Activated naive CD8-positive, alpha-beta T cell treated with anti-CD3 and anti-CD28 coated beads, Interleukin-2, amount 10 ng/mL, durations not matched to agents 7 days and 5 days (primary cell): ENCODE measurements around the gene RIF1. TPM values are rescaled to one million over a fixed set of nuclear protein-coding genes. Genes with fewer than 3 reads are reported as not detected.
"Not testable (repeated sequence)": the region's sequence is repeated elsewhere in the genome, so short reads cannot be mapped to it uniquely, and the experiment has no call there.

ENCODE experiments used
- ATAC-seq: fragments of 150-1000 bp; cut with Tn5 transposase; one replicate; pipeline ENCODE4 v1.10.0; 2021; ENCODE audit warnings: low read depth, moderate library complexity
- POLR2A ChIA-PET: fragments of 350-600 bp; sonication (Branson Sonifier 250); formaldehyde crosslinking; loops from one replicate; lab custom pipeline; 2021; ENCODE audit warnings: antibody characterized with exemption; lab: Charles Lee
- DNase-seq: peaks from one replicate; pipeline ENCODE4 v3.0.0; 2021
- H3K27ac Mint-ChIP-seq: one replicate; pipeline ENCODE4 v1.8.0; 2022; ENCODE audit warnings: mild to moderate bottlenecking, mixed read lengths
- H3K27me3 Mint-ChIP-seq: one replicate; pipeline ENCODE4 v1.8.0; 2022; ENCODE audit warnings: mild to moderate bottlenecking, moderate library complexity, mixed read lengths
- H3K36me3 Mint-ChIP-seq: one replicate; pipeline ENCODE4 v1.8.0; 2021; ENCODE audit warnings: mild to moderate bottlenecking, mixed read lengths
- H3K4me1 Mint-ChIP-seq: one replicate; pipeline ENCODE4 v1.8.0; 2021; ENCODE audit warnings: mixed read lengths
- H3K4me3 Mint-ChIP-seq: one replicate; pipeline ENCODE4 v1.8.0; 2022; ENCODE audit warnings: mild to moderate bottlenecking, moderate library complexity, mixed read lengths
- H3K9me3 Mint-ChIP-seq: one replicate; pipeline ENCODE4 v1.8.0; 2021; ENCODE audit warnings: mixed read lengths
- total RNA-seq, 2 experiments: library from RNA; stranded (reverse); gene quantifications; one replicate each; pipeline ENCODE4 v1.2.3, GENCODE V29; 2021

Gene RIF1
- total RNA-seq, 2 experiments from 2014 or later: 59.4 to 61.9 TPM

DNA sequence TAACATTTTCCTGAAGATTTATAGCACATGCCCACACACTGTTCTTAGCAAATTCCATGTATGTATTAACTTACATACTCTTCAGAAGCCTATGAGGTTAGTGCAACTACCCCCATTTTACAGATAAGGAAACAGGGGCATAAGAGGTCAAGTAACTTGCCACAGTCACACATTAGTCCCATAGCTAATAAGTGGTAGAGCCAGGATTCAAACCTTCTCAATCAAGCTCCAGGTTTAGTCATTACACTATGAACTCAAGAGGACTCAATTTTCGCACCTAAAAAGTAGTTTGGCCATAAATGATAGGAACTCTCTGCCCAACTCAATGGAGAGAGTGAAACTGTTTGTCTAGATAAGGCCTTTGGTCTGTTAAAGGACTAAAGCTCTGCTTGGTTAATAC lies 9.7 kb upstream of the RIF1 start:
- Mint-ChIP-seq H3K27me3 (no peaks in the 10 kb centered on the region), H3K4me1 (no peaks in the 10 kb centered on the region), H3K9me3 (no peaks in the 10 kb centered on the region), H3K36me3 (no peaks in the 10 kb centered on the region), H3K4me3 (no peak overlapping the region), H3K27ac (no peak overlapping the region)
- POLR2A ChIA-PET: no interaction called here
- no peak for DNase-seq
- no peak for ATAC-seq

DNA sequence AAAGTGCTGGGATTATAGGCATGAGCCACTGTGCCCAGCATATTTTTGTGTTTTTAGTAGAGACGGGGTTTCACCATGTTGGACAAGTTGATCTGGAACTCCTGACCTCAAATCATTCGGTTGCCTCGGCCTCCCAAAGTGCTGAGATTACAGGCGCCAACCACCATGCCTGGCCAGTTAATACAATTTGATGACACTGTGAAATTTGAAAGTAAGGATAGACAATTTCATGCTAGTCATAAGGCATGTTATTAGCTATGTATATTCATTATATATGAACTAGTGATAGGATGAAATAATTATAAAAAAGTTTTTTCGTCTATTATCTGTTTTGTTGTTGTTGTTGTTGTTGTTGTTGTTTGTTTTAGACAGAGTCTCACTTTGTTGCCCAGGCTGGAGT lies 8.6 kb upstream of the RIF1 start:
- H3K4me1 Mint-ChIP-seq: no peaks in the 10 kb centered on the region
- peaks cover 1% of the 10 kb centered on the region for H3K27me3 Mint-ChIP-seq
- no peak overlapping the region for H3K27ac Mint-ChIP-seq
- DNase-seq (no peak), ATAC-seq (no peak)
- POLR2A ChIA-PET: no interaction called here
- no peaks in the 10 kb centered on the region for H3K36me3 Mint-ChIP-seq
- H3K9me3 Mint-ChIP-seq: no peaks in the 10 kb centered on the region
- no peak overlapping the region for H3K4me3 Mint-ChIP-seq

DNA sequence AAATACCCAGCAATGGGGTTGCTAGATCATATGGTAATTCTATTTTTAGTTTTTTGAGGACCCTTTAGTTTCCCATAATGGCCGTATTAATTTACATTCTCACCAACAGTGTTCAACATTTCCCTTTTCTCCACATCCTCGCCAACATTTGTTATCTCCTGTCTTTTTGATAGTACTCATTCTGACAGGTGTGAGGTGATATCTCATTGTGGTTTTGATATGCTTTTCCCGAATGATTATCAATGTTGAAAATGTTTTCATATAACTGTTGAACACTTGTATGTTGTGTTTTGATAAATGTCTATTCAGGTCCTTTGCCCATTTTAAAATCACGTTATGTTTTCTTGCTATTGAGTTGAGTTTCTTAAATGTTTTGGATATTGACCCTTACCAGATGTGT lies 5.8 kb upstream of the RIF1 start:
- Mint-ChIP-seq H3K27ac (no peak overlapping the region), H3K4me3 (no peak overlapping the region), H3K36me3 (no peaks in the 10 kb centered on the region), H3K9me3 (no peaks in the 10 kb centered on the region), H3K27me3 (peaks cover 3% of the 10 kb centered on the region), H3K4me1 (no peaks in the 10 kb centered on the region)
- POLR2A ChIA-PET: no interaction called here
- DNase-seq (no peak), ATAC-seq (no peak)

DNA sequence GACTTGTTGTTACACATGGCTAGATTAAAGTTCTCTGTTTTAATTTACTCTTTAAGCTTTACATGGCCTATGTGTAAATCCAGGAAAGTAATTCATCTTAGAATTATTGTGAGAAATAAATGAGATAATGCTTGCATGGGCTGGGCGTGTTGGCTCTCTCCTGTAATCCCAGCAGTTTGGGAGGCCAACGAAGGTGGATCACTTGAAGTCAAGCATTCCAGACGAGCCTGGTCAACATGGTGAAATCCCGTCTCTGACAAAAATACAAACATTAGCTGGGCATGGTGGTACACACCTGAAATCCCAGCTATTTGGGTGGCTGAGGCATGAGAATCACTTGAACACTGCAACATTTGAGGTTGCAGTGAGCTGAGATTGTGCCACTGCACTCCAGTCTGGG lies 4.3 kb upstream of the RIF1 start:
- Mint-ChIP-seq H3K4me3 (no peak overlapping the region), H3K9me3 (no peaks in the 10 kb centered on the region), H3K27me3 (peaks cover 3% of the 10 kb centered on the region), H3K36me3 (peaks cover under 1% of the 10 kb centered on the region), H3K27ac (no peak overlapping the region), H3K4me1 (peaks cover 4% of the 10 kb centered on the region)
- DNase-seq (no peak), ATAC-seq (no peak)
- POLR2A ChIA-PET: no interaction called here

DNA sequence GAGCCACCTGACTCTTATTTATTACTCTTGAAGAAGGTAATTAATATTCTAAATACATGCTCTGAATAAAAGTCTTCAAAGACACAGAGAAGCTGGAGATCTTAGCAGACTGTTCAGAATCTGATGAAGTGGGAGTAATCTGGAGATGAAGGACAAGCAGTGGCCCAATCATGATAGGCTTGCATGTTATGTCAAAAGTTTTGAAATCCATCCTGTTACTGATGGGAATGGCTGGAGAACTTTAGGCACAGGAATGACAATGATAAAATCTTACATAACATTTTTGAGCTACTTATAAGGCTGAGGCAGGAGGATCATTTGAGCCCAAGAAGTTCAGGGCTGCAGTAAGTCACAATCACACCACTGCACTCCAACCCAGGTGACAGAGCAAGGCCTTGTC lies 2.4 kb upstream of the RIF1 start:
- no peak for DNase-seq
- Mint-ChIP-seq H3K27me3 (peaks cover 3% of the 10 kb centered on the region), H3K4me3 (no peak overlapping the region), H3K9me3 (no peaks in the 10 kb centered on the region), H3K36me3 (peaks cover 3% of the 10 kb centered on the region), H3K4me1 (peaks cover 15% of the 10 kb centered on the region), H3K27ac (no peak overlapping the region)
- POLR2A ChIA-PET: no interaction called here
- no peak for ATAC-seq

DNA sequence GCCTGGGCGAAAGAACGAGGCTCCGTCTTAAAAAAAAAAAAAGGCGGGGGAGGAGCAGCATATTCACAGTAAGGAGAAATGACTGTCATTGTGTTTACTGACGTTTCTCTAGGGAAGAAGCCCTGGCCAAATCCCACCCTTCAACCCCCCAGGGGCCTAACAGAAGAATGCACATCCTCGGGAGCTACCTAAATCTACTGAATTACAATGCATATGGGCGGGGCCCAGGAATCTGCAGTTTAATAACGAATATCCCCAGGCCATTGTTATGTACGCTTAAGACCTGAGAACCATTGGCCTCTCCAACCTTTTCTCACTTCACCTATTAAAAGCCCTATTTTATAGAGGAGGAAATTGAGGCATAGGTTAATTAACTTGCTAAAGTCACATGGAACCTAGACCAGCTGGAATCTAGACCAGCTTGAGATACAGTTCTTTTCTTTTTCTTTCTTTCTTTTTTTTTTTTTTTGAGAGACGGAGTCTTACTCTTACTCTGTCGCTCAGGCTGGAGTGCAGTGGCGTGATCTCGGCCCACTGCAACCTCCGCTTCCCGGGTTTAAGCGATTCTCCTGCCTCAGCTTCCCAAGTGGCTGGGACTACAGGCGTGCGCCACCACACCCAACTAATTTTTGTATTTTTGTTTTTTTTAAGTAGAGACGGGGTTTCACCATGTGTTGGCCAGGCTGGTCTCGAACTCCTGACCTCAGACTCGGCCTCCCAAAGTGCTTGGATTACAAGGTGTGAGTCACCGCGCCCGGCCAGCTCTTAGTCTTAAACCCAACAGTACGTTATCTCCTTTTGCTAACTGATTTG lies 708 bp upstream of the RIF1 start:
- DNase-seq: no peak
- ATAC-seq: no peak
- Mint-ChIP-seq H3K36me3 (peaks cover 7% of the 10 kb centered on the region), H3K4me1 (peaks cover 20% of the 10 kb centered on the region), H3K4me3 (peak overlapping the region; percentile 93), H3K9me3 (no peaks in the 10 kb centered on the region), H3K27ac (peak overlapping the region; percentile 89), H3K27me3 (peaks cover 3% of the 10 kb centered on the region)
- POLR2A ChIA-PET: interaction anchor here (1.0 to 1.8 kb wide), 4 partner anchors 17 to 229 kb away, joined by 3 to 27 read pairs (median 8); partner anchors contain the start of genes NMI and RBM43

DNA sequence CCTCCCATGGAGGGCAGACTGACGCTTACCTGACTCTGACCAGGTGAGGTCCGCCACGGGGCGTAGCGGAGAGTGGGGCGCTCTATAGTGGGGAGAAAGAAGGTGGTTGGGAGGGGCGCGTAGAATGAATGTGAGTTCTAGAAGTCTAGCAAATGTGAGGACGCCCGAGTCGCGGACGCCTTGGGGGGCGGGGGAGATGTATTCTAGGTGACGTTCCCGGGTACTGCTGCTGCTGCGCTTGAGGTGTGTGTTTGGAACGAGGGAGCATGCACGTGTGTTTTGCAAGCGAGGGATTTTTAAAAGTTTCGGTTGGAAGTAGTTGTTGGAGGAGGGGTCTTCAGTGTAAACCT lies 758 bp downstream of the RIF1 start:
- Mint-ChIP-seq H3K9me3 (no peaks in the 10 kb centered on the region), H3K27ac (peak overlapping the region; percentile 89), H3K27me3 (peaks cover 3% of the 10 kb centered on the region), H3K4me1 (peaks cover 24% of the 10 kb centered on the region), H3K4me3 (peak overlapping the region; percentile 93), H3K36me3 (peaks cover 9% of the 10 kb centered on the region)
- POLR2A ChIA-PET: interaction anchor here (0.6 to 1.8 kb wide), 5 partner anchors 13 to 154 kb away, joined by 3 to 27 read pairs (median 9); partner anchors contain the start of genes NMI and RBM43
- ATAC-seq (peak; percentile 35), DNase-seq (no peak)

DNA sequence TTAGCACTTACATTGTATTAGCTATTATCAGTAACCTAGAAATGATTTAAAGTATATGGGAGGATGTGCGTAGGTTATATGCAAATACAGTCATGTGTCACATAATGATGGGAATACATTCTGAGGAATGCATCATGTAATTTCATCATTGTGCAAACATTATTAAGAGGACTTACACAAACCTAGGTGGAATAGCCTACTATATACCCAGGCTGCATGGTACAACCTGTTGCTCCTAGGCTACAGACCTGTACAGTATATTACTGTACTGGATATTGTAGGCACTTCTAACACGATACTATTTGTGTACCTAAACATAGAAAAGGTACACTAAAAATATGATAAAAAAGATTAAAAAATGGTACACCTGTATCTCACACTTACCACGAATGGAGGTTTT lies 7.9 kb downstream of the RIF1 start:
- ATAC-seq: no peak
- DNase-seq: no peak
- peaks cover 18% of the 10 kb centered on the region for H3K4me1 Mint-ChIP-seq
- no peak overlapping the region for H3K4me3 Mint-ChIP-seq
- no peaks in the 10 kb centered on the region for H3K9me3 Mint-ChIP-seq
- H3K36me3 Mint-ChIP-seq: peaks cover 22% of the 10 kb centered on the region
- POLR2A ChIA-PET: no interaction called here
- no peak overlapping the region for H3K27ac Mint-ChIP-seq
- H3K27me3 Mint-ChIP-seq: no peaks in the 10 kb centered on the region

DNA sequence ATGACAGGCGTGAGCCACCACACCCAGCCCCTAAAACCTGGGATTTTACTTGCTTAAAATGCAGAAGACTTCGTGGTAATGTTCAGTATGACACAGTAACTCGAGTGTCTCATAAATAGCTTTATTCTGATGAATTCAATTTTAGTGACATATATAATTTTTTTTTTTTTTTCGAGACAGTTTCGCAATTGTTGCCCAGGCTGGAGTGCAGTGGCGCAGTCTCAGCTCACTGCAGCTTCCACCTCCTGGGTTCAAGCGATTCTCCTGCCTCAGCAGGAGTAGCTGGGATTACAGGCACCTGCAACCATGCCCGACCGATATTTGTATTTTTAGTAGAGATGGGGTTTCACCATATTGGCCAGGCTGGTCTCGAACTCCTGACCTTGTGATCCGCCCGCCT lies 12.0 kb downstream of the RIF1 start:
- H3K27me3 Mint-ChIP-seq, ATAC-seq, DNase-seq, H3K27ac Mint-ChIP-seq, H3K4me3 Mint-ChIP-seq, POLR2A ChIA-PET, H3K9me3 Mint-ChIP-seq: not testable (repeated sequence)
- H3K36me3 Mint-ChIP-seq: peaks cover 35% of the 10 kb centered on the region
- peaks cover 28% of the 10 kb centered on the region for H3K4me1 Mint-ChIP-seq

DNA sequence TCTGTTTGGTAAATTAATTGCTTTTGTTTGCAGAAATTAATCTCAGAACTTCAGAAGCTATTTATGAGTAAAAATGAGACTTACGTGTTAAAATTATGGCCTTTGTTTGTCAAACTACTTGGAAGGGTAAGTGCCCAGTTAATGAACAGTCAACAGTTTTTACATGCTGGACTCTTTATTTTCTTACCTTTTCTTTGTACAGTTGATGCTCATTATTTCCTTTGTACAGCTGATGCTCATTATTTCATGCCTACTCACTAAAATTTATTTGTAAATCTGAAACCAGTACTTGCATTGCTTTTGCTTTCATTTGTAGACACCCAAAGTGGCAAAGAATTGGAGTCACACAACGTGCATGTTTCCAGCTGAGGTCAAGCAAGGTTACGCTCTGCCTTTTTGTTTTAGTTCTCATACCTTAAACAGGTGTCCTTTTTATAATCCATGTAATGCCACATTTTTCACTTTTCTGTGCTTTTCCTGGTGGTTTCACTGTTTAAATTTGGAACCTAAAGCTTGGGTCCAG lies 13.3 kb downstream of the RIF1 start:
- peaks cover 40% of the 10 kb centered on the region for H3K36me3 Mint-ChIP-seq
- no peaks in the 10 kb centered on the region for H3K27me3 Mint-ChIP-seq
- ATAC-seq (no peak), DNase-seq (no peak)
- H3K4me3 Mint-ChIP-seq: peak overlapping the region; percentile 7
- H3K9me3 Mint-ChIP-seq: no peaks in the 10 kb centered on the region
- POLR2A ChIA-PET: interaction anchor here (0.8 kb wide), 2 partner anchors 13 to 161 kb away, joined by 5 read pairs; partner anchors contain the start of genes RBM43 and RIF1
- H3K4me1 Mint-ChIP-seq: peaks cover 26% of the 10 kb centered on the region
- peak overlapping the region; percentile 2 for H3K27ac Mint-ChIP-seq

DNA sequence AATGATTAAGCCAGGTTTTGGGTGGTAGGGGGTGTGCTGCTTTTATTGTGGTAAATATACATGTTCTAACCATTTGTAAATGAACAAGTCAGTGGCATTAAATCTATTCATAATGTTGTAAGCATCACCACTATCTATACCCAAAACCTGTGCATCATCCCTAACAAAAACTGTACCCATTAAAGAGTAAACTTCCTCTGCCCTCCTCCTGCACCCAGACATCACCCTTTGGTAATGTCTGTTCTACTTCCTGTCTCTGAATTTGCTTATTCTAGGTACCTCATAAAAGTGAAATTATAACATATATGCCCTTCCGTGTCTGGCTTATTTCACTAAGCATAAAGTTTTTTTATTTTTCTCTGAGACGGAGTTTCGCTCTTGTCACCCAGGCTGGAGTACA lies 14.1 kb downstream of the RIF1 start:
- H3K36me3 Mint-ChIP-seq: peaks cover 45% of the 10 kb centered on the region
- peak; percentile 80 for ATAC-seq
- H3K4me3 Mint-ChIP-seq: peak overlapping the region; percentile 23
- H3K4me1 Mint-ChIP-seq: peaks cover 26% of the 10 kb centered on the region
- H3K9me3 Mint-ChIP-seq: no peaks in the 10 kb centered on the region
- DNase-seq: no peak
- POLR2A ChIA-PET: no interaction called here
- no peaks in the 10 kb centered on the region for H3K27me3 Mint-ChIP-seq
- peak overlapping the region; percentile 48 for H3K27ac Mint-ChIP-seq

DNA sequence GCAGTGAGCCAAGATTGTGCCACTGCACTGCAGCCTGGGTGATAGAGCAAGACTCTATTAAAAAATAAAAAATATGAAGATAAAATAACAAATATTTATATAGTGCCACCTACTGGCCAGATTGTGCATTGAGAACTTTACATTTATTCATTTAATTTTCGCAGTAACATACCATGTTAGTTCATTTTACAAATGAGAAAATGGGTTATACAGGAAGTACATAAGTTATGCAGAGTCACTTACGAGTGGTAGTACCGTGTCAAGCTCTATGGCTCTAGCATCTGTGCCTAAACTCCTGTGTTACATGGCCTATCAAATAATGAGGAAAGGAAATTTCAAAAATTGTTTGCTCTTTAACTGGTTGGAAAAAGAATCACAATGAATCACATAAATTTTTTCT lies 27.9 kb downstream of the RIF1 start:
- no peak for DNase-seq
- H3K27me3 Mint-ChIP-seq: no peaks in the 10 kb centered on the region
- no peaks in the 10 kb centered on the region for H3K9me3 Mint-ChIP-seq
- H3K4me1 Mint-ChIP-seq: peaks cover 7% of the 10 kb centered on the region
- H3K36me3 Mint-ChIP-seq: peaks cover 26% of the 10 kb centered on the region
- no peak overlapping the region for H3K4me3 Mint-ChIP-seq
- peak overlapping the region; percentile 73 for H3K27ac Mint-ChIP-seq
- POLR2A ChIA-PET: interaction anchor here (1.2 kb wide), 1 partner anchor 148 kb away, joined by 3 read pairs; the partner anchor contains the start of gene NMI
- peak; percentile 45 for ATAC-seq

DNA sequence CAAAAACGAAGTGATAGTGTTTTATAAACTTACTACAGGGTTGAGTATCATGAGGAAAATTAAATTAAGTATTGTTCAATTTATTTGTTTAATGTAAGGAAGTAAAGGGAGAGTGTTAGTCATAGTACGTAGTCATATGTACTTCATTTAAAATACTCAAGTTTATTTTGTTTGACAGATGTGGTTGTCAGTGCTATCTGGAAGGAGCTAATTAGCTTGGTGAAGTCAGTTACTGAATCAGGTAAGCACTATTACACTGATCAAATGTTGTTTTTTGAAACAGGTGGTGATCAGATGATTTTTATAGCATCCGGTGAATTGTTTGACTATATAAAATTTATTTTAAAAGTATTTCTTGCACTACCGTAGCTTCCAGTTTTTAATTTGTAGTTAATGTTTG lies 28.8 kb downstream of the RIF1 start:
- DNase-seq: no peak
- peaks cover 24% of the 10 kb centered on the region for H3K36me3 Mint-ChIP-seq
- no peak for ATAC-seq
- no peak overlapping the region for H3K27ac Mint-ChIP-seq
- POLR2A ChIA-PET: interaction anchor here (0.6 to 1.2 kb wide), 3 partner anchors 29 to 302 kb away, joined by 3 to 4 read pairs (median 3); partner anchors contain the start of genes NMI and RIF1
- no peak overlapping the region for H3K4me3 Mint-ChIP-seq
- H3K4me1 Mint-ChIP-seq: peaks cover 7% of the 10 kb centered on the region
- H3K9me3 Mint-ChIP-seq: no peaks in the 10 kb centered on the region
- H3K27me3 Mint-ChIP-seq: no peaks in the 10 kb centered on the region

DNA sequence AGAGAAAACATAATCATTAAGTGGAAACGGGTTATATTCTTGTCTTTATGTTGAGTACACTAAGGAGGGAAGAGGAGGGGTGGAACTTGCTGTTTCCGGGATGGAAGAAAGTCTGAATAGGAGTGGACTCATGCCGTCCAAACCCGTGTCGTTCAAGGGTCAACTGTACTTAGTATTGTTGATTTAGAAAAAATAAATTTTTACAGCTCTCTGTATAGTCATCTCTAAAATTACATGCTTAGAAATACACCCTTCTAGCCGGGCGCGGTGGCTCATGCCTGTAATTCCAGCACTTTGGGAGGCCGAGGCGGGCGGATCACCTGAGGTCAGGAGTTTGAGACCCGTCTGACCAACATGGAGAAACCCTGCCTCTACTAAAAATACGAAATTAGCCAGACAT lies 29.4 kb downstream of the RIF1 start:
- H3K4me3 Mint-ChIP-seq: no peak overlapping the region
- DNase-seq (no peak), ATAC-seq (no peak)
- no peaks in the 10 kb centered on the region for H3K27me3 Mint-ChIP-seq
- peaks cover 7% of the 10 kb centered on the region for H3K4me1 Mint-ChIP-seq
- POLR2A ChIA-PET: interaction anchor here (0.6 kb wide), 1 partner anchor 302 kb away, joined by 4 read pairs; no protein-coding TSS in a partner anchor
- peaks cover 27% of the 10 kb centered on the region for H3K36me3 Mint-ChIP-seq
- no peak overlapping the region for H3K27ac Mint-ChIP-seq
- H3K9me3 Mint-ChIP-seq: no peaks in the 10 kb centered on the region
